SW 1271 (cell line): ENCODE results near the gene TTLL3.
A peak's percentile ranks its signal among the peaks of the same experiment; 100 is the strongest.
"Not testable (repeated sequence)": the region's sequence is repeated elsewhere in the genome, so short reads cannot be mapped to it uniquely, and the experiment has no call there.

Experiments
- DNase-seq, 2 experiments: peaks; one replicate each; lab custom pipeline; 2025; lab: John Stamatoyannopoulos, UW

Gene TTLL3

DNA sequence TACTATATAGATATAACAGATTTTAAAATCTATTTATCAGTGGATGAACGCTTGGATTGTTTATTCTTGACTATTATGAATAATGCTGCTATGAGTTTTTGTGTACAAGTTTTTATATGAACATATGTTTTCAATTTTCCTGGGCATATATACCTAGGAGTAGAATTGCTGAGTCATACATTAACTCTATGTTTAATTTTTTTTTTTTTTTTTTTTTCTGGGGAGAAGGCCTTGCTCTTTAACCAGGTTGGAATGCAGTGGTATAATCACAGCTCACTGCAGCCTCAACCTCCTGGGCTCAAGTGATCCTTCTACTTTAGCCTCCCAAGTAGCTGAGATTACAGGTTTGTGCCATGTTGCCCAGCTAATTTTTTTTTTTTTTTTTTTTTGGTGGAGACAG, 60.9 kb downstream of the TTLL3 start:
- DNase-seq = no peak

DNA sequence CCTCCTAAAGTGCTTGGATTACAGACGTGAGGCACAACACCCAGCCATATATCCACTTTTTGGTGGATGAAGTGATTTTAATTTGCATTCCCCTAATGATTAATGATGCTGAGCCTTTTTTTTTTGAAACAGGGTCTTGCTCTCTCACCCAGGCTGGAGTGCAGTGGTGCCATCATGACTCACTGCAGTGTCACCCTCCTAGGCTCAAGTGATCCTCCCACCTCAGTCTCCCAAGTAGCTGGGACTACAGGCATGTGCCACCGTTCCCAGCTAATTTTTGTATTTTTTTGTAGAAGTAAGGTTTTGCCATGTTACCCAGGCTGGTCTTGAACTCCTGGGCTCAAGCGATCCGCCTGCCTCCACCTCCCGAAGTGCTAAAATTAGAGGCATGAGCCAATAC, 62.0 kb downstream of the TTLL3 start:
- DNase-seq = not testable (repeated sequence)

DNA sequence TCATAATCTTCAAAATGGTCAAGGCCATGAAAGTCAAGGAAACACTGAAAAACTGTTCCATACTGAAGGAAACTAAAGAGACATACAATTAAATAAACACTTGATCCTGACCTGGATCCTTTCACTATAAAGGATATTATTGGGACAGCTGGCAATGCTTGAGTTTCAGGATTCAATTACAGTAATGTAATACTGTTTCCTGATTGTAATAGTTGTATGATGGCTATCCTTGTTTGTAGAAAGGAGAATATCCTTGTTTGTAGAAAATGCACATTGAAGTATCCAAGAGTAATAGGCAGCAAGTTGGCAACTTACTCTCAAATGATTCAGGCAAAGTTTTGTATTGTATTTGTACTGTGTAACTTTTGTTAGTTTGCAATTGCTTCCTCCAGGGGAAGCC, 65.4 kb downstream of the TTLL3 start:
- DNase-seq = no peak

DNA sequence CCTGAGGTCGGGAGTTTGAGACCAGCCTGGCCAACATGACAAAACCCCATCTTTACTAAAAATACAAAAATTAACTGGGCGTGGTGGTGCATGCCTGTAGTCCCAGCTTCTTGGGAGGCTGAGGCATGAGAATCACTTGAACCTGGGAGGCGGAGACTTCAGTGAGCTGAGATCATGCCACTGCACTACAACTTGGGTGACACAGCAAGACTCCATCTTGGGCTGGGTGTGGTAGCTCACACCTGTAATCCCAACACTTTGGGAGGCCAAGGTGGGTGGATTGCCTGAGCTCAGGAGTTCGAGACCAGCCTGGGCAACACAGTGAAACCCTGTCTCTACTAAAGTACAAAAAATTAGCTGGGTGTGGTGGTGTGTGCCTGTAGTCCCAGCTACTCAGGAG, 66.2 kb downstream of the TTLL3 start:
- not testable (repeated sequence) for DNase-seq

DNA sequence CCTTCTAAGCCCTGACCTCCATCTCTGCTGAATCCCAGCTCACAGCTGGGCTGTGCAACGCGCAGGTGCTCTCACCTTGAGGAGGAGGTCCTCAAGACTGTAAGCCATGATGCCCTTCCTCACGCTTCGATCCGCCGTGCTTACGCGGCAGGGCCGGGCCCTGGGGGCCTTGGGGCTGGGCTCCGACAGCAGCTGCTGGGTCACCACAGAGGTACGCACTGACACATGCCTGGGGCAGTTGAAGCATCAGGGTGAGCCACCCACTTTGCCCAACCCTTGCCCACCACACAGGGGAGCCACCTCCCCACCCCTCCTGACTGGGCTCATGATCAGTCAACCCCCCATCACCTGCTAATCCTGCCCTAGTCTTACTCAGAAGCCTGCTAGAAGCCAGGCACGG, 66.9 kb downstream of the TTLL3 start:
- no peak for DNase-seq

DNA sequence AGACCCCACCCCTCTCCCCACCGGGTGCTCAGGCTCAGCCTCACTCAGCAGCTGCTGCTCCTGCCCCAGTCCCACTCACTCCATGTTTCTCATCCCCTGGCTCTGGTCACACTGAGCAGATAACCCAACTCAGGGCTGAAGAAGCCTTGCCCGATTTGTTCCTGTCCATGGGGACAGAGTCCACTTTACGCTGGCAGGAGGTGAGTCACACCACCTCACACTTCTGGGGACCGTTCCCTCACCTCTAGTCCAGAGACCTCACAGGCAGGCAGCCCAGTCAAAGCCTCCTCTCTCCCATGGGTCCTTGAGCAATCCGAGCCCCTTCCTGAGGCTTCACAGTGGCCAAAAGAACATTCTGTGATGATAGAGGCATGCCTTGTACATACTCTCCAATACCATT, 68.6 kb downstream of the TTLL3 start:
- no peak for DNase-seq

DNA sequence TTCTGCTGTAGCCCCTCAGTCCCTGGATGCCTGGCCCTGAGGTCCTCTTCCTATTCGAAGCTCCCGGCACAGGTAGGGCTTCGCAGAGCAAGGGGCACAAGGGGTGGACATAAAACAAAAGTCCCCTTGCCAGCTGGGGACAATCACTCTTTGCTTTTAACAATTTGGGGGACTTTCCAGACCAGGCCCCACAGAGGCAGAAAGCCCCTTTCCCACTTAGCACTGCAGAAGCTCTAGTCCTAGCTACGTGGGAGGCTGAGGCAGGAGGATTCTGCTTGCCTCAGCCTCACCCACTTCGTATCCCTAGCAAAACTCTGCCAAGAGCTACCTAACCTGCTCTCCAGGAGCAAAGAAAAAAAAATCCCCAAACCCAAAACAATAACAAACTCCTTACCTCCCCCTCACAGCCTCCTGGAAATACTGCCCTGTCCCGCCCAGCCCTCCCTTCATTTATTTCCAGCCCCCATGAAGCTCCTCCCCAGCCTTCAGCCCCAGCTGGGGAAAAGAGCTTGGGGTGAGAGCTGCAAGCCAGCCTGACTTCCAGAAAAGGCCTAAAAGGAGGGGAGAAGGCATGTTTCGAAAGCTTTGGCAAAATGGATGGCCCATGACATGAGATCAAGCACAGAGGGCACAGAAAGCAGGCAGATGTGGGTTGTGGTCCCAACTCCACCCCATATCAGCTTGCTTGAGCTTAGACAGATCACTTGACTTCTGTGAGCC, 69.9 kb downstream of the TTLL3 start, which contains the start of gene CIDEC:
TSS of gene CIDEC (minus strand) at position 424 of the 720 bp plus-strand sequence. CDS start 1,767 bp downstream, outside the sequence.
- DNase-seq = no peak

DNA sequence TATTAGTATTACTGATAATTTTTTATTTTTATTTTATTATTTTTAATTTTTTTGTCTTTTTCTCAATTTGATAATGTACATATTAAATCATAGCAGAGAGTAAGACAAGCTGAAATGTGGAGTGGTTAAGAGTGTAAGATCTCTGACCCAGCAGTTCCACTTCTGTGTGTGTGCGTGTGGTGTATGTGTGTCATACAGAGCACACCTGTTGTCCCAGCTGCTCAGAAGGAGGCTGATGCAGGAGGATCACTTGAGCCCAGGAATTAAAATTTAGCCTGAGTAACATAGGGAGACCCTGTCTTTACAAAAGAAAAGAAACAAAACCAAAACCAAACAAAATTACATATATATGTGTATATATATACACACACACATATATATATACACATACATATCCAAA, 71.4 kb downstream of the TTLL3 start:
- no peak for DNase-seq

DNA sequence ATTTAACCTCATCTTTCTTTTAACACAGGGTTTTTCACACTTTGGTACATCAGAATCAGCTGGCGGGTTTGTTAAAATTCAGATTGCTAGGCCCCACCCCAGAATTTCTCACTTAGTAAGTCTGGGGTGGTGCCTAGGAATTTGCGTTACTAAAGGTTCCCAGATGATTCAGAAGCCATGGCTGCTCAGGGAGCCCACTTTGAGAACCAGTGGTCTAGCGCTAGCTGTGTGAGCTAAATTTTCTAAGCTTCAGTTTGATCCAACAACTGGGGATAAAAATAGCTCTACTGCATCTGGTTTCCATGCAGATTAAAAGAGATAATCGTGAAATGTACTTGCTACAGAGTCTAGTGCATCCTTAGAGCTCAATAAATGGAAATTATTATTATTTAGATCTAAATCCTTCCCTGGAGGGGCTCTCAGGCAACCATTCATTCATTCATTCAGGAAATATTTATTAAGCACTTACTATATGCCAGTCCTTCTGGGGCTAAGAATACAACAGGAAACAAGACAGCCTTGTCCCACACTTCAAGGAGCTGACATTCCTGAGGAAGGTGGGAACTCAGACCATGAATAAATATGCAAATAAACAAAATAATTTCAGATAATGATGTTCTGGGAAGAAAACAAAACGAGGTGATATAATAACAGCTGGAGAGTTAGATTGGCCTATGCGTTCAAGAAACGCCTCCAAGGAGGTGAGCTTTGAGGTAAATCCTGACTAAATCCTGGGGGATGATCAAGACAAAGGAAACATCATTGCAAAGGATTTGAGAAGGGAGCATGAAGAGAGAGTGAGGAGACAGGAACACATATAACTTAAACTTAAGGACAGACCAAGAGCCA, 73.9 kb downstream of the TTLL3 start:
- DNase-seq = no peak

DNA sequence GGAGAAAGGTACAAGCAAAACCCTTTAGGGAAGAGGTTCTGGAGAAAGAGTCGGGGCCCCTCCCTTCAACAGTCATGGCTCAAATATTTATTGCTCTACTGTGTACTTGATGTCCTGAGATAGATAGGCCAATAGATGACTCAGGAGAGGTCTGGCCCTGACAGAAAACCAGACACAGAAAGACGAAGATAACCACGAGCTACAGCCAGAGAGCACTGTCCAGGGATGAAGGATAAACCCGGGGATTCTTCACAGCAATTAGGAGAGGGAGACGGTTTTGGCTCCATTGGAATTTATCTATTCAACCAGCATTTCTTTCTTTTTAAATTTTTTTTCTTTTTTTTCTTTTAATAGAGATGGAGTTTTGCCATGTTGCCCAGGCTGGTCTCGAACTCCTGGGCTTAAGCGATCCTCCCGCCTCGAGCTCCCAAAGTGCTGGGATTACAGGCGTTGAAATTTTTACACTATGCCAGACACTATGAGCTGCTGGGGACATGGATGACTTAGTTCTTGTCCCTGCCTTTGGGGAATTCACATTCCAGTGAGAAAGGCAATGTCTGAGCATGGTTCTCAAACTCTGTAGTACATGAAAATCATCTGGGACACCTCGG, 74.6 kb downstream of the TTLL3 start:
- DNase-seq = peak; percentile 71 to 87
